Epithelial cell of proximal tubule (primary cell): ENCODE data around the gene CORO2B. TPM values are rescaled to one million over a fixed set of nuclear protein-coding genes. Genes with fewer than 3 reads are reported as not detected.

Experiments
- DNase-seq: peaks from one replicate; pipeline ENCODE4 v3.0.0-alpha.2; 2011; ENCODE audit warnings: low read depth
- H3K4me3 ChIP-seq: 2 replicates; pipeline ENCODE4 v1.5.1; 2011; ENCODE audit warnings: low read depth, mild to moderate bottlenecking, low read length
- total RNA-seq: library from RNA; depleted of rRNA; stranded (reverse); fragments of >200 nt; gene quantifications from 2 replicates; pipeline ENCODE4 v1.2.3, GENCODE V29; 2015
- TF ChIP-seq, protein P1 (sequence below): conservative IDR thresholded peaks from 2 replicates; pipeline ENCODE4 v1.5.1; 2012; ENCODE audit warnings: low read depth, mild to moderate bottlenecking, low read length

The CORO2B gene
- total RNA-seq, 1 donor from 2014 or later = 18.3 TPM

GRCh38 chr15:68565726-68566125 is 13.1 kb upstream of the CORO2B start:
- DNase-seq = no peak
- H3K4me3 ChIP-seq = no peak overlapping the region
- TF ChIP-seq, protein P1, sequence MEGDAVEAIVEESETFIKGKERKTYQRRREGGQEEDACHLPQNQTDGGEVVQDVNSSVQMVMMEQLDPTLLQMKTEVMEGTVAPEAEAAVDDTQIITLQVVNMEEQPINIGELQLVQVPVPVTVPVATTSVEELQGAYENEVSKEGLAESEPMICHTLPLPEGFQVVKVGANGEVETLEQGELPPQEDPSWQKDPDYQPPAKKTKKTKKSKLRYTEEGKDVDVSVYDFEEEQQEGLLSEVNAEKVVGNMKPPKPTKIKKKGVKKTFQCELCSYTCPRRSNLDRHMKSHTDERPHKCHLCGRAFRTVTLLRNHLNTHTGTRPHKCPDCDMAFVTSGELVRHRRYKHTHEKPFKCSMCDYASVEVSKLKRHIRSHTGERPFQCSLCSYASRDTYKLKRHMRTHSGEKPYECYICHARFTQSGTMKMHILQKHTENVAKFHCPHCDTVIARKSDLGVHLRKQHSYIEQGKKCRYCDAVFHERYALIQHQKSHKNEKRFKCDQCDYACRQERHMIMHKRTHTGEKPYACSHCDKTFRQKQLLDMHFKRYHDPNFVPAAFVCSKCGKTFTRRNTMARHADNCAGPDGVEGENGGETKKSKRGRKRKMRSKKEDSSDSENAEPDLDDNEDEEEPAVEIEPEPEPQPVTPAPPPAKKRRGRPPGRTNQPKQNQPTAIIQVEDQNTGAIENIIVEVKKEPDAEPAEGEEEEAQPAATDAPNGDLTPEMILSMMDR = no peak

GRCh38 chr15:68566377-68566954 is 12.3 kb upstream of the CORO2B start:
- TF ChIP-seq, protein P1 = no peak
- no peak for DNase-seq
- no peak overlapping the region for H3K4me3 ChIP-seq

DNA sequence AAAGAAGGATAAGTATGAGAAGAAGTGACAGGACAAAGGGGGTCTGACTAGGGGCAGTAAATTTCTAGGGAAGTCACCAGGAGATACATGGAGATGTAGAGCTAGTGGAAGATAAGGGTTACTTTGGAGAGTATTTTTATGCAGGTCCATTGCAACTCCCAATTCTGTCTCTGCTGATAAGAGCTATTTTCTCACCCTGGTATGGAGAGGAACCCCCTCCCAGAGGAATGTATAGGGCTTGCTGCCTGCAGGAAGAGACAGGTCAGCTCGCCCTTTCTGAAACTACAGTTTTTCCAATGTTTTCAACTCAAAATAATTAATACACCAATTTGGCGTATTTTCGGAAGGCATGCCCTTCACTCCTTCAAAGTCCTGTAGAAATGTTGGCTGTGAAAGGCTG is 11.4 kb upstream of the CORO2B start:
- TF ChIP-seq, protein P1 = no peak
- no peak for DNase-seq
- H3K4me3 ChIP-seq = no peak overlapping the region

DNA sequence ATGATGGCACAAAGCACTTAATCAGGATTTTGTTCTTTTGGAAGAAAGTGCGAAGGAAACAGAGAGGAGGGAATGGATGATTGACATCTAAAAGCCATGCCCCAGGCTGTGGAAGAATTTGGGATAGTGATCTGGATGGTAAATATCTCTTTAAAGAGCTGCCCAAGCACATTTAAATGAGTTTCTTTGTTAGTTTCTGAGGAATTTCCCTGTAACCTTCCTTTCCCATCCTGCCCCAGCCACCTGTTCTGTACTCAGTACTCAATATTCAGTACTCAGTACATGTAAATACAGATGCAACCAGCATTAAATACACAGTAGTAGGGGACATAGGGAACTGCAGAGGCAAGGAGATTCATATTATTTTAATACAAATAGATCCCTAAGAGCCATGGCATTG is 7.8 kb upstream of the CORO2B start:
- TF ChIP-seq, protein P1 = no peak
- DNase-seq = no peak
- H3K4me3 ChIP-seq = no peak overlapping the region

- H3K4me3 ChIP-seq = no peak overlapping the region
- TF ChIP-seq, protein P1 = no peak
- no peak for DNase-seq
These were observed 7.2 kb upstream of the CORO2B start for GRCh38 chr15:68571582-68571981.

- TF ChIP-seq, protein P1 = no peak
- no peak for DNase-seq
These were observed 6.5 kb upstream of the CORO2B start for GRCh38 chr15:68572309-68572708.

DNA sequence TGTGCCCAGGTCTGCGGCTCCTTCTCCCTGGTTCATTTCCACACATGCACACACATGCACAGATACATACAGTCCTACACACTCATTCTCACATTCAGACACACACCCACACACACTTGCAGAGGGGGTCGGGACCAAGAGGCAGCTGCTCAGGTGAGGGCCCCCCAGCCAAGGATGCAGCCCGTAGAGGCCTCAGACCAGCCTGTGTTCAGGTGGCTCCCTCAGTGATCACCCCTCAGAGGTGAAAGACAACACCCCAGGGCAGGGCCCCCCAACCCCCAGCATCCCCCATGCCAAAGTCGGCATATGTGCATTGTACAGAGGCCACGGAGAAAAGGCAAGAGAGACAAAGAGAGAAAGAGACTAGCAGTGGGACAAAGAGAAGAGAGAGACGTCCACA is 5.9 kb upstream of the CORO2B start:
- TF ChIP-seq, protein P1 = no peak
- DNase-seq = no peak
- H3K4me3 ChIP-seq = no peak overlapping the region

More at GRCh38 chr15:68572309-68572708, 6.5 kb upstream of the CORO2B start:
- H3K4me3 ChIP-seq = no peak overlapping the region
